G401 (cell line): ENCODE results near the gene ABLIM2. TPM values are rescaled to one million over a fixed set of nuclear protein-coding genes. Genes with fewer than 3 reads are reported as not detected.
A peak's percentile ranks its signal among the peaks of the same experiment; 100 is the strongest.

Experiments used
- DNase-seq: peaks from one replicate; pipeline ENCODE4 v3.0.0-alpha.2; 2015; ENCODE audit warnings: low spot score
- in situ Hi-C: cut with HindIII; loops from 2 replicates; pipeline ENCODE4 v1.10.0; 2016; ENCODE audit warnings: low sequenced_read_pairs, mixed read lengths
- total RNA-seq: library from RNA; depleted of rRNA; stranded (reverse); fragments of >200 nt; shearing (Covaris generic); gene quantifications from 2 replicates; pipeline ENCODE4 v1.2.3, GENCODE V29; 2014

The ABLIM2 gene
- total RNA-seq, 1 experiment from 2014 or later = 1.3 TPM

DNA sequence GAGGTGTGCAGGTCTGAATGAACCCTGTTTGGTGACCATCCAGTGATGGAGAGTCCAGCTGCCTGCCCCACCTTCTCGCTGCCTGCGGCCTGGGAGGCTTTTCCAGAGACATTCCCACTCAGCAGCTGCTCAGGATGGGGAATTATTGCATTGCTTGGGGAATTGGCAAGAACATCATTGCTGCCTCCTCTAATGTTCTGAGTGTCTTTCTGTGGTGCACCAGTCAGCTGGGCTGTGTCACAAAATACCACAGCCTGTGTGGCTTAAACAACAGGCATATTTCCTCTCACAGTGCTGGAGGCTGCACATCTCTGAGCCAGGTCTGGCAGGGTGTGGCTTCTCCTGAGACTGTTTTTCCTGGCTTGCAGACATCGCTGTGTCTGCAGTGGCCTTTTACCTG, 132.2 kb downstream of the ABLIM2 start:
- in situ Hi-C loops = no loop called here

DNA sequence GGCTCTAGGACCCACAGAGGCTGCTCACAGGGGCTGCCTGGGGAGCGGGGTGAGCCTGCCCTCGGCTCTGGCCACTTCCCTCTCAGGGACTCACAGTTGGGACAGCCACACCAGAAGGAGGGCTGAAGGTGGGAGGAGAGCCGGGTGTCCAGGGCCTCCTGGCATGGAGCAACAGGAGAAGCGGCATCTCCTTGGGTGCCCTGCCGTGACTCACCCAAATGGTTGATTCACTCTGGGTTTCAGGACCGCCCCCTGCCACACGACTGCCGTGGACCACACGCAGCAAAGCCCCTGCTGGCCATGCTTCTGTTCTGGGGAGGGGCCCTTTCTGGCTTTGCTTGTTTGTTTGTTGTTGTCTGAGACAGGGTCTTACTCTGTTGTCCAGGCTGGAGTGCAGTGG, 132.9 kb downstream of the ABLIM2 start:
- in situ Hi-C loops = no loop called here
- no peak for DNase-seq

More for the DNA sequence above, 132.2 kb downstream of the ABLIM2 start:
- DNase-seq = no peak

DNA sequence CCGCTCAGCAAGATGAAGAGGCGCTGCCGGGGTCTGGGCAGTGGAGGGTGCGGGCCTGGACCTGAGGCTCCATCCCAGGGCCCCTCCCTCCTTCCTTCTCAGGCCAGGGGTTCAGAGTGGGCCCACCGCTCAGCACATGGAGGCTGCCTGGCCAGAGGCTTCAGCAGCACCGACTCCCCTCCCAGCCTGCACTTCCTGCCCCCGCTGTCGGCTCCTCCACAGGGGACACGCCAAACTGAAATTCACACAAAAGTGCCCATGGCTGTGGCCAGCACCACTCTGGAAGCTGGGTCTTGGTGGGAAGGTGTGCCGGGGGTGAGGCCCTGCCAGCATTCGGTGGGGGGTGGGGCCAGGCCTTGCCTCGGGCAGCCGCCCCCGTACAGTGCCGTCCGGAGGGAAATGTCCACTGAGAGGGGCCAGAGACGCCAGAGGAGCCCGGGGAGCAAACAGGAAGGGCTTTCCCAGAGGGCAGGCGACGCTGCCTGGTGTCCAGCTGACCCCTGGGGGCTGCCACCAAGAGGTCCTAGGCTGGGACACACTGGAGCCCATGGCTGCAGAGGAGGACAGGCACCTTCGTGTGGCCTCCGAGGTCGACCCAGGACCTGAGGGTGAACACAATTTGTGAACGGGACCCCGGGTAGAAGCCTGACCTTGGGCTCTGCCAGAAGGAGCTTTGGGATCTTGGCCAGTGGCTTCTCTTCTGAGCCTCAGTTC, 134.4 kb downstream of the ABLIM2 start:
- in situ Hi-C loops = no loop called here
- no peak for DNase-seq

DNA sequence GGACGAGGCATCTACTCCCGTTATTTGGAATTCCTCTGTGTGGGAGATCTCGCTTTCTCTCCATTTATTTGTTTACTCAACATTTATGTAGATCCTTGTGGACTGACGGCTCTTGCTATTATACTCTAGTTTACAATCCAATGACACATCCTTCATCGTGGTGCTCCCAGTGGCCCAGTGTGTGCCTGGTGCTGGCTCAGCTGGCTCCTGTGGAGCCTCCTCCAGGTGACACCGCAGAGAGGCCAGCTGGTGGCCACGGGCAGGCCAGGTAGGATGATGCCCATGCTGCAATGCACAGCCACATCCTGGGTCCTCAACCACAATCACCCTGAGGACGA, 134.9 kb downstream of the ABLIM2 start:
- in situ Hi-C loops = no loop called here

DNA sequence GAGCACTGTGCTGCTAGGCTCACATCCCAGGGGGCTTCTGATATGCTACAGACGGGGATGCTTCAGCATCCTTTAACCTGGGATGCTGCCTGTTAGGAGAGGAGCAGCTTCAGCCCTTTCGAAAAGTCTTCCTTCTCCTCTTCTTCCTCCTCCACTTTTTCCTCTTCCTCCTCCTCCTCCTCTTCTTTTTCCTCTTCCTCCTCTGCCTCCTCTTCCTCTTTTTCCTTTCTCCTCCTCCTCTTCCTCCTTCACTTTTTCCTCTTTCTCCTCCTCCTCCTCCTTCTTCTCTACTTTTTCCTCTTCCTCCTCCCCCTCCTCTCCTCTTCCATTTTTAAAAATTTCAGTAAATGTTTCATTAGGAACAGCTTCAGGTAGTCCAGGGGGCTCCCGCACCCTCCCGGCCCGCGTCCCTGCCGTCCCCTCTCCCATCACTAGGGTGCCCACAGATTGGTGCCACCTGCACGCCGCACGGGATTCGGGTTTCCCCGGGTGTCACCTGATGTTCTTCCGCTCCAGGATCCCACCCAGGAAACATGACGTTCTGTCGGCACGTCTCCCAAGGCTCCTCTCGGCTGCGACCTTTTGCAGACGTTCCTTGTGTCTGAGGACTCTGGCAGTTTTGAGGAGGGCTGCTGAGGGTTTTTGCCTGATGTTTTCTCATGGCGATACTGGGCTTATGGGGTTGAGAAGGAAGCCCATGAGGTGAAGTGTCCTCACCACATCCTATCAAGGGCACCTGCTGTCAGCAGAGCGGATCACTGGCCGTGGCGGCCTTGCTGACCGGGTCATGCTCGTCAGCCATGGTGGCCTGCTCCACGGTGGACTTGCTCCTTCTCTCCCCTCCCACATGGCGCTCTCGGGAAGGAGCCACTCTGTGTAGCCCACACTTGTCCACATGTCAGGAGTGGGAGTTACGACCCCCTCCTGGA, 135.6 kb downstream of the ABLIM2 start:
- DNase-seq = no peak
- in situ Hi-C loops = no loop called here

More for the DNA sequence above, 134.9 kb downstream of the ABLIM2 start:
- DNase-seq = no peak

DNA sequence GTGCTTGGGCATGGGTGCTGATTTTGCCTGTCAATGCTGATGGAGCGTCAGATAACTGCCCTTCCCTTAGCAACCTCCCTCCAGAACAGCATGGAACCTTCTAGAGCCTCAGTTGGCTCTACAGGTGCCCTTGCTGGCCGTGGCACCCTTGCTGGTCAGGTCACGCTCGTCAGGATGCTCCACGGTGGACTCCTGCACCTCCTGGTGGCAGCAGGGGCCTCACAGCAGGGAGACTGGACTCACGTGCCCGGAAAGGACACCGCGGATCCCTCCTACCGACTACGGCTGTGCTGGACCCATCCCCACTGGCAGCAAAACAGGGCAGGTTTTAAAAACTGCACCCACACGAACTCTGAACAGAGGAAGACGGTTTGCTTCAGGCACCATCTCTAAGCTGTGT, 136.8 kb downstream of the ABLIM2 start:
- in situ Hi-C loops = no loop called here
- DNase-seq = no peak

DNA sequence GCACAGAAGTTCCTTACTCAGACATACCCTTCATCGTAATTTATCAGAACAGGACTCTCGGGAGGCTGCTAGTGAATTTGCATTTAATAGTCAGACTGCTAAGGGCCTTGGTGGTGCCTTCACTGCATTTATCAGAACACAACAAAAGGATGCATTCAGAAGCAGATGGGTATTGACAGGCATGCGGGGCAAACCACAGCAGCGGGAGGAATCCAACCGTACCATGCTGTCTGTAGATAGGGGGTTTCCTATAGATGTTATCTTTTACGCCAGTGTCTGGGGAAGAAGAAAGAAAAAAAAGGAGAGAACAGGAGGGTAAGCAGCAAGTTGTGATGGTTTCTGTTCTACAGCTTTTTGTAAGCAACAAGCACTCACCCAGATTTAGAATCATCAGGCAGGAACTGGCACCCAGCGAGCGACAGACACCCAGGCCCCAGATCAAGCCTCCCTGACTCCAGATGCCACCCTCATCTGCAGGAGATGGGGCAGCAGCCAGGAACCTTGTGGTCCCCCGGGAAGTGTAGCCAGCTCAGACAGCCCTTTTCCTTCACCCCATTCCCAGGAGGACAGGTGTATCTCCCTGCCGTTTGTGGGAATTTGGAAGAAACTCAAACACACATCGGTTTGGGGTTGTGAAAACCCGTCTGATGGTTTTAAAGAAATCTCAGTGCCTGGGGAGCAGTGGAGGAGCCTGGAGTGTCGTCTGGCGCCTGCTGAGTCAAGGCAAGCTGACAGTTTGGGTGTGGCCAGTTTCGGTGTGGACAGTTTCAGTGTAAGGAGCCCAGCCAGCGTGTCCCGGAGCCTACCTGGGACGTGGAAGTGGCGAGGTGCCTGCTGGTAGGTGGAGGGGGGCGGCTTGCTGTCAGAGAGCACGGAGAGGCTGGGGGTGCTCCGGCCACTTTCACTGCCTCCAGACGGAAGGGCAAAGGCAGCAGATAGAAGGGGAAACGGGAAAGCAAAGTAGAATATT, 138.9 kb downstream of the ABLIM2 start:
- DNase-seq = no peak
- in situ Hi-C loops = no loop called here

DNA sequence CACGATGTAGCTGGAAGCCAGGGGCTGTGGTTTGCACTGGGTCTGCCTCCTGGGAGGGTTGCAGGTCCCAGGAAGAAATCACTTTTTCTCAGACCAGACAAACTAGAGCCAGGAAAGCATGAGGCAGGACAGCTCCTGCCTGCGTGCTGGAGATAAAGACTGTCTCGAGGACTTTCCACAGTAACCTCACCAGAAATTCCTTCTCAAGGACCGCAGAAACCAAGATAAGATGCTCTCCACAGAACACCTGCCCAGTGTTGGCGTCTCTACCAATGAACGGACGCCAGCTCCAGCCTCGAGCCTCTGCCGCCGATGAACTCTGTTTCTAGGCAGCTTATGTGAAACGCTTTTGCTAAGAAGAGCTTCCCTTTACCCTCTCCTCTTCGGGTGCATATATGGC, 142.1 kb downstream of the ABLIM2 start:
- in situ Hi-C loops = no loop called here
- DNase-seq = no peak

DNA sequence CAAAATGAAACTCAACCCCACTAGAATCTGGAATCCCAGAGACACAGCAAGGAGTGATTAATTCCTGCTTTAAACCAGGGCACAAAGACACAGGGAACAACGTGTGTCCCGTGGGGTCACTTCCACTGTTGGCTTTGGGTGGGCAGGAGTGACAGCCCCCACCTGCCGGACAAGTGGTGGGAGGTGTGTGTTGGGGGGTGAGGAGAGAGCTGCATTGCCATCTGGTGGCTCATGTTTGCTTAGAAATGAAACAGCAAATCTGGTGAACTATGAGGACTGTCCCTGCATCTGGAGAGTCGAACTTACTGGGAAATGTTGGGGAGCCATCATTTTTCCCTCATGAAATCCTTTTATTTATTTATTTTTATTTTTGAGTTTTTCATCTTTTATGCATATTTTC, 143.1 kb downstream of the ABLIM2 start:
- DNase-seq = no peak
- in situ Hi-C loops = no loop called here

DNA sequence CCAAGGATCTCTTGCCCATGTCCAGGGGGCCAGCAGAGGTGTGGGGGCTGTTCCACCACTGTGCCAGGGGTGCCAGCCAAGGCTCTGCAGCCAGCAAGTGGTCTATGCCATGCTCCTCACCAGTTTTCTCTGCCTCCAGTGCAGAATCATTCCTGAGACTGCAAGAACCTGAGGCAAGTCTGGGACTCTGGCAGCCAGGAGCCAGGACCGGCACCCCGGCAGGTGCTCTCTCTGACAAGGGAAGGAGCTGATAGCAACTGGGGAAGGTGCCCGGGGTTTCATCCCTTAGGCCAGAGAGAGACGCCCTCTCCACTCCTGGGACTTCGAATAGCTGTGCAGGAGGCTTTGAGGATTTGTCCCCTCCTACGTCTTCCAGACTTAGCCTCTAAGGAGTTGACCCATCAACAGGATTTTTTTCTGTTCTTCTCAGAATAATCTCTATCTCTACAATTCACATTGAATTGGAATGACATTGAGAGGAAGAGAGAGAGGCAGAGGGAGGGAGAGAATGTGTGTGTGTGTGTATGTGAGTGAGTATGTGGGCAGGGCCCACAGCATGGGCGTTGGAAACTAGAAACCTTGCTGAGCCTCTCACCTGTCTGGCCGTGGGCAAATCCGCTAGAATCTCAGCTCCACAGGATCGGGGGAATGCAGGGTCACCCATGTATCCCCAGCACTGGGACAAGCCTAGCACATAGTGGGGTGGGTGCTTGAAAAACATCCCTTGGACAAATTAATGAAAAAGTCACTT, 144.5 kb downstream of the ABLIM2 start:
- no peak for DNase-seq
- in situ Hi-C loops = no loop called here

DNA sequence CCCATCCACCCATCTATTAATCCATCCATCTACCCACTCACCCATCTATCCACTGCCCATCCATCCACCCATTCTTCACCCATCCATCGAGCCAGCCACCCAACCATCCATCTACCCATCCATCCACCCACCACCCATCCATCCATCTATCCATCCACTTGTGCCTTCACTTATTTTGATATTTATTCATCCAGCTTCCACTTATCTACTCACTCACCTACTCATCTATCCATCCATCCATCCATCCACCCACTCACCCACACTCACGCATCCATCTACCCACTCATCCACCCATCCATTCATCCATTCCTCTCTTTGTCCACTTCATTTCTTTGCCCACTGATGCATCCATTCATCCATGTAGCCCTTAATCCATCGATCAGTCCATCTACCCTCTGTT, 146.1 kb downstream of the ABLIM2 start:
- in situ Hi-C loops = no loop called here
- DNase-seq = no peak

DNA sequence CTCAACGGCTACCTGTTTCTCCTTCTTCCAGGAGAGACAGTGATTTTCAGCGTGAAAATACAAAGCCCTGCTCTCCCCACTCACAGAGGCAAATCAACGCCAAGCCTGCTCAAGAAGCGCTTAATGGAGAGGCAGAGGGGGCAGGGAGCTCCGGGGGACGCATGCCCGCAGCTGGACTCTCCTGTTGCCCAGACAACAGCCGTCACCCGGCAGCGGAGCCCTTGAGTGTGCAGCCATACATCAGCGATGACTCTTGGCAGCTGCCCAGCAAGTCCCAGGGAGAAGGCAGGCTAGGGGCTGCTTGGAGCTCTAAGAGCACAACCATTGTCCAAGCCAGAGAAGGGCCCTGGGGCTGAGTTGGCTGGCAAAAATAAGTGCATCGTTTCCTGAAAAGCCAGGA, 148.0 kb downstream of the ABLIM2 start:
- peak; percentile 13 for DNase-seq
- in situ Hi-C loops = no loop called here

DNA sequence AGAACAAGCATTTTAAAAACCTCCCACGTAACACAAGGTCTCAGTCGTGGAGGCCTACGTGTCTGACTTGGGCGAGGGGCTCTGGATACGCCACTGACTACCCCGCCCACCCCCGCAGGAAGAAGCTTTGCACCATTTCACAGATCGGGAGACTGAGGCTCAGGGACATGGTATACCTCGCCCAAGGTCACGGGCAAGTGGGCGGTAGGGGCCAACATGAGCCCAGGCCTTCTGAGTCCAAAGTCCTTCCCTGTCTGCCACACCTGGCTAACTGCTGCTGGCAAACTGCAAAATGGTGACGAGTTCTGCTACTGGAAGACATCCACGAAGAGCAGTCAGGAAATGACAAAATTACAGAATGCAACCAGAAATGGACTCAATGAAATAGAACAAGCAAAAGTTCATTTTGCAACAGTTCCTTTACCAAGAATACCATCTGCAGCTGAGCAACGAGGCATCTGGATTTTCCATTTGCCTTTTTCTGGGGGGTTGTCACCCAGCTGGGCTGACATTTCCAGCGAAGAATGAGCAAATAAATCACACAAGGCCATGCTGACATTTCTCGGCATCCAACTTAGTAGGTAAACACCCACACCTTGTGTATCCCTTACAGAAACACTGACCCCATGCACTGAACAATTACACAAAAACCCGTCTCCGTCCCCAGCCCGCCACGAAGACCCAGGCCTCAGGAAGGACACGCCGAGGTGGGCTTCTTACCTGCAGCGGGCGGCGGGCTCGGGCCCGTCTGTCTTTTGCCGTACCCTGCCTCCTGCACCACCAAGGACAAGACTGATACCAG, 148.7 kb downstream of the ABLIM2 start:
- in situ Hi-C loops = no loop called here
- DNase-seq = no peak

DNA sequence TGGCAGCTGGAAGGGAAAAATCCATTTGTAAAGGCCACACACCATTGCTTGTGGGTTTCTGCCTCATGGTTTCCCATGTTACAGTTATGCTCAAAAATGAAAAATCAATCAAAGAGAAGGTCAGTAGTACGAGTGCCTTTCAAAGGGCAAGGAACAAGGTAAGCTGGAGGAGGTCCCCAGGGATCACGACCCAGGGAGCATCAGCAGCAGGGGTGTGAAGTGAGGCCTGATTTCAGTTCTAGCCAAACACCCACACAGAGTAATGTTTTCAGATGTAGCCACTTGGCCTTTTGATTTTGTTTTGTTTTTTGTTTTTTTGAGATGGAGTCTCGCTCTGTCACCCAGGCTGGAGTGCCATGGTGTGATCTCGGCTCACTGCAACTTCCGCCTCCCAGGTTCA, 149.5 kb downstream of the ABLIM2 start:
- in situ Hi-C loops = no loop called here
- DNase-seq = no peak

DNA sequence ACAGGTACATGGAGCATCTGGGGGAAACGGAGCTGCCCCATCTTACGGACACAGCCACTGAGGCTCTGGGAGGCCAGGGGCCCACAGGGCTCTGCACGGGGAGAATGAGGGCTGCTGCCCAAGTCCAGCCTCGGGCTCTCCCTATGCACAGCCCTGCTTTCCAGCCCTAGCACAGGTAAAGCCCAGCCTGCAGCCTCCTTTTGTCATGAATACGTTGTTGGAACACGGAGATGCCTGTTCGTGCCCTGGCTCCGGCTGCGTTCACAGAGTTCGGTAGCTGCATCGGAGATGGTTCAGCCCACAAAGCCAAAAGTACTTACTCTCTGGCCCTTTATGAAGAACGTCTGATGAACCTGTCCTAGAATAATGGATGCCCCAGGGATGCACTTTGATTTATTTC, 150.2 kb downstream of the ABLIM2 start:
- in situ Hi-C loops = no loop called here
- DNase-seq = no peak

DNA sequence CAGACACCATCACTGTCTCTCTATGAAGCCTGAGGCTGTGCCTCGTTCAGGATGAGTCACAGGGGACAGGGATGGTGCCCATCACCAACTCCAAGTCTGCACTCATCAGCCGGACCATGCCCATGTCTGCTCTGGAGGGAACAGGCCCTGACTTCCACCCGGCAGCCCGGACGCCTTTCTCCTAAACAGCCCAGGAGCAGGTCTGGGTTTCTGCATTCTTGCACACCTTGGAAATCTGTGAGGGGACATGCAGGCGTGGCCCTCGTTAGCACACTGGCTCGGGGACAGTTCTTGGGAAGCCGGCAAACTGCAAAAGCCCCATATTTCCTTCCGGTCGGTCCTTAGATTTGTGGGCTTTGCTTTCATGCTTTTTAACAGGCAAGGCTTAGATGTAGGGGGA, 151.0 kb downstream of the ABLIM2 start:
- in situ Hi-C loops = no loop called here
- no peak for DNase-seq

DNA sequence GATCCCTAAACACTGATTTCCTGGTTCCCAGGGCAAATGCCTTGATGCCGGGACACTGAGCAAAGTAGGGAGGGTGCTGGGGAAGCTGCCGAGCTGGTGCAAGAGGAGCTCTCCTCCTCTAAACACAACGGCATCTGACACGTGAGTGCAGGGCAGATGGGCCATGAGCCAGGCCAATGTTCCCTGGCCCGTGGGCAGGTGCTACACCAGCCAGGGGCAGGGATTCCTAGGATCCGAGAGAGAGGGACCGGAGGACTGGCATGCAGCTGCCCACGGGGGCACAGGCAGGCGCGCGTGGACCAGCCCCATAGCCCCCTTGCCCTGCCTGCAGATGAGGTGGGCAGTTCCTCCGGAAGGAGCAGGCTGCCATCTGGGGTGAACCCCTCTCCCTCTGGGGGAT, 152.1 kb downstream of the ABLIM2 start:
- in situ Hi-C loops = no loop called here
- no peak for DNase-seq

DNA sequence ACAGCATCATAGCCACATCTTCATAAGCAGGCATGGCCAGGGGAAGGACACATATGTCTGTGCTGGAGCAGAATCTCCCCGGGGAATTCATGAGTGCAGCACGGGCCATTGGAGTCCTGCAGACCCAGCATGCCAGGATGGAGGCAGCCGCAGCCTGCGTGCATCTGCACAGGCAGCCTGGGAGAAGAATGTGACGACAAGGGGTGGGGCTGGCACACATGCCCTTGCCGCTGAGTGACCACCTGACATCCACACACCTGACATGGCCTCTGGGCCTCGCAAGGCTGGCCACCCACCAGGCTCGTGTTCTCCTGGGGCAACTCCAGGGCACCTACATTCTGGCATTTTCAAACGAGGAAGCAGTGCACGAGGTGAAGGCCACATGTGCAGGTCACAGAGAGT, 152.8 kb downstream of the ABLIM2 start:
- DNase-seq = no peak
- in situ Hi-C loops = no loop called here
